ENCODE data around the gene DMRTC1. TPM values are rescaled to one million over a fixed set of nuclear protein-coding genes. Genes with fewer than 3 reads are reported as not detected.
"Not testable (repeated sequence)": the region's sequence is repeated elsewhere in the genome, so short reads cannot be mapped to it uniquely, and the experiment has no call there.

DMRTC1 gene, protein sequence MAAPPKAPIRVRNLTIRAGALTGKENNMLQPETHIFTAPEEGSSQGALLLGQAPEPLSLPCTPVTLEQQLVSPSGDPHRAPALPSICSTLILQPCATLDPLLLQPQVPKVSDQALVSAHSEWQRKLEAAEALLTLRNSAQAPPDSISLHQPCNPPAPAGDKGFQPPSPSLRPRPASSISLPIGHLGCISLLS
- total RNA-seq, result not detected

DNA sequence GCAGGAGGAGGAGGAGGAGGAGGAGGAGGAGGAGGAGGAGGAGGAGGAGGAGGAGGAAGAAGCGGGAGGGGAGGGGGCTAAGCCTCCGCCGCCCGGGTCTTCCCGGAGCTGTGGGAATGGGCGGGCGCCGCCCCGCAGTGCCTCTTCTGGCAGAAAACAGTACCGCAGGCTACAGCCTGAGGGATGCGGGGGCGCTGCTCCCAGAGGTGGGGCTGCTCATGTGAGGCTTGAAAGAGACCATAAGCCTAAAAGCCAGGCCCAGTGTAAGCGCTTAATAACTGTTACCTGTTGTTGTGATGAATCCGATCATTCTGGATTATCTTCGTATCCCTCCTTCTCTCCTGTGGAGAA lies at the start of gene DMRTC1:
DMRTC1 (minus strand) TSS at position 19 of the 351 bp plus-strand sequence. CDS start 68,143 bp downstream, outside the sequence.
- DNase-seq, result not testable (repeated sequence)

DNA sequence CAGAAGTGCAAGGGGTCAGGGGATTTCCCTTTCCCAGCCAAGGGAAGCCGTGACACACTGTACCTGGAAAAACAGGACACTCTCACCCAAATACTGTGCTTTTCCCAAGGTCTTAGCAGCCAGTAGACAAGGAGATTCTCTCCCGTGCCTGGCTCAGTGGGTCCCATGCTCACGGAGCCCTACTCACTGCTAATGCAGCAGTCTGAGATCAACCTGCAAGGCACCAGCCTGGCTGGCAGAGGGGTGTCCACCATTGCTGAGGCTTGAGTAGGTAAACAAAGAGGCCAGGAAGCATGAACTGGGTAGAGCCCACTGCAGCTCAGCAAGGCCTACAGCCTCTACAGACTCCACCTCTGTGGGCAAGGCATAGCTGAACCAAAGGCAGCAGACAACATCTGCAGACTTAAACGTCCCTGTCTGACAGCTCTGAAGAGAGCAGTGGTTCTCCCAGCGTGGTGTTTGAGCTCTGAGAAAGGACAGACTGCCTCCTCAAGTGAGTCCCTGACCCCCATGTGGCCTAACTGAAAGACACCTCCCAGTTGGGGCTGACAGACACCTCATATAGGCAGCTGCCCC lies 37.3 kb upstream of the DMRTC1 start:
- DNase-seq, result not testable (repeated sequence)

DNA sequence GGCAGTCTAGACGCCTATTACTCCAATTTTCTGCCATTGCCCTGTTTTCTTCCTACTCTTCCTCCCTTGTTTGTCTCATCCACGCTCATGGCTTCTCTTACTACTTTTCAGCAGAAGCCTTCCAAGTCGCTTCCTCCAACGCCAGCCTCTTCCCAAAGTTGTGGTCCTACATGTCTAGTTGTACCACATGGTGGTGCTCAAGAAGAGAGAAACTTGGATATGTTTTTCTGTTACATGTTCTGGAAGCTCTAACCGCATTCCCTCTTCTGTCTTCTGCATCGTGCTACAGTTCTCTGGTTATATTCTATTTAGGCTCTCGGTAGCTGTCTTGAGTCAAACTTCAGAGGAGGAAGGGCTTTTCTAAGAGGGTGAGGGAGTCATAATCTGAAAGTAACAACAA lies 31.2 kb upstream of the DMRTC1 start:
- not testable (repeated sequence) for DNase-seq

DNA sequence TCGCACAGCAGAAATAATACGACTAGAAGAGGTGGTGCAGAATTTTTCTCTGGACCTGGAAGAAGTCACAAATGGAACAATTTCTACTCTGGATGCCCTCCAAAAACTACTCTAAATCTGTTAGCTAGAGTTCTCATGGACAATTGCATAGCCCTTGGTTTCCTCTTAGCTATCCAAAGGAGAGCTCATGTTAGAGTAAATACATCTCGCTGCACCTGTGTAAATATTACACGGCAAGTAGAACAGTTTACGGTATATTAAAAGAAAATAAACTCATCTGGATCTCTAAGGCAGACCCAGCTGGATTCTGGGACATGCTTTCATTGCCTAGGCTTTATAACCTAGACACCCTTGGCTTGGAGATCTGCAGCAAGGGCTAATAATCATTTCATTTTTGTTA lies 28.2 kb upstream of the DMRTC1 start:
- DNase-seq, result not testable (repeated sequence)

DNA sequence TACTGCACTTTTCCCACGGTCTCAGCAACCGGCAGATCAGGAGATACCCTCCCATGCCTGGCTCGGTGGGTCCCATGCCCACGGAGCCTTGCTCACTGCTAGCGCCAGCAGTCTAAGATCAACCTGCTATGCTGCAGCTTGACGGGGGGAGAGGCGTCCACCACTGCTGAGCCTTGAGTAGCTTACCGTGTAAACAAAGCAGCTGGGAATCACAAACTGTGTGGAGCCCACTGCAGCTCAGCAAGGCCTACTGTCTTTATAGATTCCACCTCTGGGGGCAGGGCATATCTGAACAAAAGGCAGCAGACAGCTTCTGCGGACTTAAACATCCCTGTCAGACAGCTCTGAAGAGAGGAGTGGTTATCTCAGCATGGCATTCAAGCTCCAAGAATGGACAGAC lies 16.3 kb upstream of the DMRTC1 start:
- DNase-seq, result not testable (repeated sequence)

DNA sequence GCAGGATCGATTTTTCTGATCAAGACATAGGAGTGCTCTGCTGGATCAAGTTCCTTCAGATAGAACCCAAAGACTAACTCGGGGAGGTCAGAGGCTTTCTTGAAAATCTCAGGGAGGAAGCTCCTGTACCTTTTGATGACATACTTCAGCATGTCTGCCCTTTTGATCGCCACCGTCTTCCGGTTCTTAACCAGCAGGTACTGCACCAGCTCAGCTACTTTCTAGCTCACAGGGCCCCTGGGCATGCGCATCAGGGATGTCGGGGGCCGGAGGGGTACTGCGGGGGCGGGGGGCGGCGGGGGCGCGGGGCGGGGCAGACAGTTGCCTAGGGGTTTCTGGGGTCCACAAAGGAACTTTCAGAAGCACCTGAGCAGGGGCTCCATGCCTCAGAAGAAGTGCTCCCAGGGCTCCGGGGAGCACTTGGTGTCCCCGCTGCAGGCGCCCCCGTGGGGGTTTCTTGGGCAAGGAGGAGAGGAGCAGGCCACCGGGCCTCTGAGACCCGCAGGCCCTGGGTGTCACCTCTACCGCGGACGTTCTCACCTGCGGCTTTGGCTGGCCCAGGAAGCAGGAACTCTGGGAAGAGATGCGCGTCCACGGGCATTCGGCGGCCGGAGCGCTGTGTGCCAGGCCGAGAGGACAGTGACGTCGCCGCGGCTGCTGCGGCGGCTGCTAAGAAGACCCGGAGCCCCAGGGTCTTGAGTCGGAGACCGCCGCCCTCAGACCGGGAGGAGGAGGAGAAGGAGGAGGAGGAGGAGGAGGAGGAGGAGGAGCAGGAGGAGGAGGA lies 410 bp downstream of the DMRTC1 start:
- DNase-seq, result not testable (repeated sequence)

DNA sequence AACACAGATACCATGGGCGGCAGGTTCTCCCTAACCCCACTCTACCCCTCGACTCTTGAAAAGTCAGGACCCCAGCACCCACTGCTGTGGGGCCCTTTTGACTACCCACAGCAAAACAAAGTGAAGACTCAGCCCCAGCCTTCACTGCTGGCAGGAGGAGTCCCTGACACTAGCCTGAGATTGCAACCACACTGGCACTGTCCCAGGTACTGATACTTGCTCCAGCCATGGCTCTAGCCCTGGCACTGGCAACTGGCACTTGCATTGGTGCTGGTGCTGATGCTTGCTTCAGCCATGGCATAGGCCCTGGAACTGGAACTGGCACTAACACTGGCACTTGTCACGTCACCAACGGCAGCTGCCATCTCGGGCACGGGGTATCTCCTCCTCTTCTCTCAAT lies 1.4 kb downstream of the DMRTC1 start:
- DNase-seq, result not testable (repeated sequence)

DNA sequence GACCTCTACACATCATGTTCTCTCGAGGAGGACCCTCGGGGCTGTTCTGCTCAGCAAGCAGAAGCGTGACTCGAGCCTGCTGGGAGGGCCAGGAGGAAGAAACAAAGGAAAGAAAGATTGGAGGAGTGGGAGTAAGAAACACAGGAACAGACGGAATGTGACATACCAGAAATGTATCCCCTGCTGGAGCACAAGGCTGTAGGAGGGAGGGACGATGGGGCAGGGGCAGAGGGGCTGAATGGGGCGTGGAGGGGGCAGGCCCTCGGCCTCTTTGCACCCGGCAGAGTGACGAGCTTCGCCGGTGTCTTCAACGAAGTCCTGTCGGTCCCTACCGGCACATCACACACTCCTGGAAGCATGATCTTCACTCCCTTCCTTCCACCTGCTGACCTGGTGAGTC lies 5.7 kb downstream of the DMRTC1 start, which contains the start of gene FAM236A:
FAM236A (plus strand) TSS at position 301 of the 400 bp plus-strand sequence; CDS start at position 358, 57 bp downstream.
- not testable (repeated sequence) for DNase-seq

DNA sequence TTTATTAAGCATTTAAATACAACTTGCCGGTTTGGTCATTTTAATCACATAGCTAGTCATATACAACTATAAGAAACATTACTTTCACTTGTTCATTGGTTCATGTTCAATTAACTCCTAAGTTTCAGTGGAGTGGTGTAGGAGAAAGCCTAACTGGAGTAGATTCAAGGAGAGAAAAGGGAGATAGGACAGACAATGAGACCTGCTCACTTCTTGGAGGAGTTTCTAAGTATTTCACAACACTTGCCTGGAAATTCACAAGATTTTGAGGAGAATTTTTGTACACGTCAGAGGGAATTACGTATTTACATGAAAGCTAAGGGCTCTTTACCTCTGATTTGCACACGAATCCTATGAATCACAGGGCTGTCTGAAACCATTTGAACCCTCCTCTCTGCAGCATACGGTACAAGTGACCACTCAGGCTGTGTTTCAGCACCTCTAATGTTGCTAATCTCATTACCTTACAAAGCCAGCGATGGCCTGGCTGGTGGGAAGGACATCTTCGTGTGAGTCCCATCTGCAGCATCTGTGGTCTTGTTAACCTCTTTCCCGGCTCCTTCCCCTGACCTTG lies 6.7 kb downstream of the DMRTC1 start:
- DNase-seq, result not testable (repeated sequence)

DNA sequence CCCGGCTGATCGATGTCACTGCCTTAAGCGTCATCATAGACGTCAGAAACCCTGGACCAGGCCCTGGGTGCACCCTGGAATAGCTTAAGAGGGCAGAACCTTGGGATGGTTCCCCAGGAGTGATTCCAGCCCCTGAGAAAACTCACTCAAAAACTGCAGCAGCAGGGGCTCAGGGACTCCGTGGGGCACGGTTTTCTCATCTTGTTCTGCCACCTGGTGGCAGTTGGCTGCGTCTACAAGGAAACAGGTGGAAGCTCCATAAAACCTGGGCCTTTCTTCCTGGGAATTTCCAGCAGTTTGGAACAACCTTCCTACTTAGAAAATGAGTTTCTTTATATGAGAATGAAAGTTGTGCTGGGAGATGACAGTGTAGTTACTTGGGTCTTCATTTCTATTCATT lies 7.2 kb downstream of the DMRTC1 start:
- not testable (repeated sequence) for DNase-seq

DNA sequence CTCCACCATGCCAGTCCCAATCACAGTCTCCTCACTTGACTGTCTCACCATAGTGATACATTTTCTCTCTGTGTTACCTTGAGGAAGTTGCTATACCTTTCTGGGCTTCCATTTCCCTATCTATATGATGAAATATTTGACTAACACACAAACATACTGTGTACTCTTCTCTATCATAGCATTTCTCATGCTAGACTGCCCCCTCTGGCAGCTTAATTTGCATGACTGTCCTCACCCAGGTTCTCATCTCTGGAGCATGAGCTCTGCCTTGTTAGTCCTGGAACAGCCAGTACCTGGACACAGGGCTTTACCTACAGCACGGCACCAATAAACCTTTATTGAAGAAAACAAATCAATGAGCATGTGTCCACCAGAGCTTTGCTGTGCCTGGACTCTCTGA lies 11.4 kb downstream of the DMRTC1 start:
- DNase-seq, result not testable (repeated sequence)

DNA sequence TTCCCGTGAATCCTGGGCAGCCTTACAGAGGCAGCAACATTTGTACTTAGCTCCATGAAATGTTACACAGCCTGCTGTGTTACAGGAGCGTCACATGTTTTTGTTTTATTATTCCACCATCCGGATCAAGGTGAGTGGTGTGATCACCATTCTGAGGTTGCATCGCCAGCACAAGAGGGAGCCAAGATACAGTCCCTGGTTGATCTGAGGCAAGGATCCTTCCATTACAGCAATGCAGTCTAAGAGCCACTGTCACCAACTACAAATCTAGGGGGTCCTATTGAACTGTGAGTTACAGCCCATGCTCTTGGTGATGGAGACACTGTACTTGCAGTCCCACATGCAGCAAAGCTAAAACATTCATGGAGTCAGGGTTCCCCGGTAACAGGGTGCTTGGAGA lies 27.5 kb downstream of the DMRTC1 start:
- DNase-seq, result peak; percentile 1

DNA sequence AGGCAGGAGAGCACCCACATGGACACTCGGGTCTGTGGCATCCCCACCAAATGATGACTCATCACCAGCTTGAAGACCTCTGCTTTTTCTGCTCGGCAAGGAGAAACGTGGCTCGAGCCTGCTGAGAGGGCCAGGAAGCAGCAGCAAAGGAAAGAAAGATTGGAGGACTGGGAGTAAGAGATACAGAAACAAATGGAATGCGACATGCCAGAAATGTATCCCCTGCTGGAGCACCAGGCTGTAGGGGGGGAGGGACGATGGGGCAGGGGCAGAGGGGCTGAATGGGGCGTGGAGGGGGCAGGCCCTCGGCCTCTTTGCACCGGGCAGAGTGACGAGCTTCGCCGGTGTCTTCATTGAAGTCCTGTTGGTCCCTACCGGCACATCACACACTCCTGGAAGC lies 31.3 kb downstream of the DMRTC1 start, which contains the start of gene FAM236C:
FAM236C (plus strand) TSS at position 301 of the 400 bp plus-strand sequence. CDS start 100 bp downstream, outside the sequence.
- DNase-seq, result not testable (repeated sequence)

DNA sequence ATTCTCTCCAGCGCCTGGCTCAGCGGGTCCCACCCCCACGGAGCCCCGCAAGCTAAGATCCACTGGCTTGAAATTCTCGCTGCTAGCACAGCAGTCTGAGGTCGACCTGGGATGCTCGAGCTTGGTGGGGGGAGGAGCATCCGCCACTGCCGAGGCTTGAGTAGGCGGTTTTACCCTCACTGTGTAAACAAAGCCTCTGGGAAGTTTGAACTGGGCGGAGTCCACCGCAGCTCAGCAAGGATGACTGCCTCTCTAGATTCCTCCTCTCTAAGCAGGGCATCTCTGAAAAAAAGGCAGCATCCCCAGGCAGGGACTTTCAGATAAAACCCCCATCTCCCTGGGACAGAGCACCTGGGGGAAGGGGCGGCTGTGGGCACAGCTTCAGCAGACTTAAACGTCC lies 53.9 kb downstream of the DMRTC1 start:
- DNase-seq, result not testable (repeated sequence)

DNA sequence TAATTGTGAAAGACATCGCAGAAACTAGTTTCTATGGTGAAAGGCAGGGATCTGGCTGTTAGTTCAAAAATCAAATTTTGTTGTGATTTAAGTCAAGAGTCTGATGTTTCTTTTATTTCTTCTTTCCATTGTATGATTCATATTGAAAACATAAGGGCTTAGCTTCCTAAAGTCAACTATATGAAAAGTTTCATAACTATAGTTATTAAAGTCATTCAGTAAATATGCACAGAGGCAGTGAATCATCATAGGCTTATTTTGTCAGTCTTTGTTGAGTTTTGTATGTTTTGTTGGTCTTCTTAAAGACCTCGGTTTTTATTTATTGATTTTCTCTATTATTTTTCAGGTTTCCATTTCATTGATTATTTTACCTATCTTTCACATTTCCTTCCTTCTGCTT lies 60.7 kb downstream of the DMRTC1 start:
- DNase-seq, result not testable (repeated sequence)

DNA sequence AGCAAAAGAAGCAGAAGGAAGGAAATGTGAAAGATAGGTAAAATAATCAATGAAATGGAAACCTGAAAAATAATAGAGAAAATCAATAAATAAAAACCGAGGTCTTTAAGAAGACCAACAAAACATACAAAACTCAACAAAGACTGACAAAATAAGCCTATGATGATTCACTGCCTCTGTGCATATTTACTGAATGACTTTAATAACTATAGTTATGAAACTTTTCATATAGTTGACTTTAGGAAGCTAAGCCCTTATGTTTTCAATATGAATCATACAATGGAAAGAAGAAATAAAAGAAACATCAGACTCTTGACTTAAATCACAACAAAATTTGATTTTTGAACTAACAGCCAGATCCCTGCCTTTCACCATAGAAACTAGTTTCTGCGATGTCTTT lies 106.1 kb downstream of the DMRTC1 start:
- DNase-seq, result not testable (repeated sequence)

DNA sequence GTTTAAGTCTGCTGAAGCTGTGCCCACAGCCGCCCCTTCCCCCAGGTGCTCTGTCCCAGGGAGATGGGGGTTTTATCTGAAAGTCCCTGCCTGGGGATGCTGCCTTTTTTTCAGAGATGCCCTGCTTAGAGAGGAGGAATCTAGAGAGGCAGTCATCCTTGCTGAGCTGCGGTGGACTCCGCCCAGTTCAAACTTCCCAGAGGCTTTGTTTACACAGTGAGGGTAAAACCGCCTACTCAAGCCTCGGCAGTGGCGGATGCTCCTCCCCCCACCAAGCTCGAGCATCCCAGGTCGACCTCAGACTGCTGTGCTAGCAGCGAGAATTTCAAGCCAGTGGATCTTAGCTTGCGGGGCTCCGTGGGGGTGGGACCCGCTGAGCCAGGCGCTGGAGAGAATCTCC lies 112.9 kb downstream of the DMRTC1 start:
- not testable (repeated sequence) for DNase-seq

Measured in effector CD4-positive, alpha-beta T cell (primary cell).